Stimulated activated CD4-positive, alpha-beta T cell treated with anti-CD3 and anti-CD28 coated beads, Interleukin-4, amount 100 ng/mL, for 24 hours (primary cell): ENCODE measurements around the gene CCL22.
"Not testable (repeated sequence)": the region's sequence is repeated elsewhere in the genome, so short reads cannot be mapped to it uniquely, and the experiment has no call there.

ENCODE experiments used
- DNase-seq: peaks from one replicate; pipeline ENCODE4 v3.0.0-alpha.2; 2020

Gene CCL22, protein sequence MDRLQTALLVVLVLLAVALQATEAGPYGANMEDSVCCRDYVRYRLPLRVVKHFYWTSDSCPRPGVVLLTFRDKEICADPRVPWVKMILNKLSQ

DNA sequence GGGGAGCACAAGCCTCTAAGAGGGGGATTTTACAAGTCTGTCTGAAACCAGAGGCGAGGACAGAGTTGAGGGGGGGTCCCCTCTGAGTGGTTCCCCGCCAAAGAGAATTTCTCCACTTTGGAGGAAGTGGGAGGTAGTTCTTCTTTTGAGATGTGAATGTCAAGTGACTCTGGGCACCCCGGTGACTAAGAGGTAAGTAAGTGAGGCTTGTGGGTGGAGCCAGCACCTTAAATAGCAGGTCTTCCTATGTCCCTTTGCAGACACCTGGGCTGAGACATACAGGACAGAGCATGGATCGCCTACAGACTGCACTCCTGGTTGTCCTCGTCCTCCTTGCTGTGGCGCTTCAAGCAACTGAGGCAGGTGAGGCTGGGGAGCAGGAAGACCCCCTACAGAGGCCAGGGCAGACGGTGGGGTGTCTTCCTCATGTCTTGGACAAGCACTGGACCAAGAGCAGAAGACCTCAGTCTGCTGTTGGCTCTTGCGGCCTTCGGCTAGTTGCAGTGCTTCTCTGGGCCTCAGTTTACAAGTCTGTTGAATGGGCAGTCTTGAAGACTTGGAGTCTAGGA is at the start of gene CCL22:
Gene CCL22, plus strand, starts transcription at position 257 of the 569 bp plus-strand sequence. Its CDS starts 34 bp downstream, at position 291.
- DNase-seq, result no peak

DNA sequence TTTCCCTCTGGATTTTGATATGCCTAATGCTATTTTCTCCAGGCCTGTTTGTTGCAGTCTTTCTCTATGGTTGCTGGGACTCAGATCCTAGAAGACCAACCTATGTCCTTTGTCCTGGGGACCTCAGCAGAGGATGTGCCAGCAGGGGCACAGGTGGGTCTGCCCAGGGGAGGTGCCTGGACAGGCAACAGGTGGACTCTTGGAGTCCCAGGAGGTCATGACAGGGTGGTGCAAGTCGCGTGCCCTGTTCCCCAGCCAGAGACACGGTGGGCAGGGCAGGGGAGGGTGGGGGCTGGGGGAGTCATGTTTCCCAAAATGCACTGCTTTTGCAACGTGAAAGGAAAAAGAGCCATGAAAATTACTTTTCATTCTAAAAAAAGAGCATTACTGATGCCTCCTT is 47.8 kb upstream of the CCL22 start:
- no peak for DNase-seq

DNA sequence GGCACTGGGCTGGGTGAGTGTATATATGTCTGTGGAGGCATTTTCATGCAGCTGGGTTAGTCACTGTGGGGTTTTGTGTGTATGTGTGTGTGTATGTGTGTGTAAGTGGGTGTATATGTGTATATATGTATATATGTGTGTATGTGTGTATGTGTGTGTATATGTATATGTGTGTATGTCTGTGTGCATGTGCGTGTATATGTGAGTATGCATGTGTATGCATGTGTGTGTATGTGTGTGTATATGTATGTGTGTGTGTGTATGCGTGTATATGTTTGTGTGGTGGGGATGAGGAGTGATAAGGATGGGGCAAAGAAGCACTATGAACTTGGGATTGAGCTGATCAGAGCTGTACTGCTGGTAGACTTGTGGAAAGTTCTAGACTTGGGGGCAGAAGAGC is 45.1 kb upstream of the CCL22 start:
- DNase-seq, result no peak

DNA sequence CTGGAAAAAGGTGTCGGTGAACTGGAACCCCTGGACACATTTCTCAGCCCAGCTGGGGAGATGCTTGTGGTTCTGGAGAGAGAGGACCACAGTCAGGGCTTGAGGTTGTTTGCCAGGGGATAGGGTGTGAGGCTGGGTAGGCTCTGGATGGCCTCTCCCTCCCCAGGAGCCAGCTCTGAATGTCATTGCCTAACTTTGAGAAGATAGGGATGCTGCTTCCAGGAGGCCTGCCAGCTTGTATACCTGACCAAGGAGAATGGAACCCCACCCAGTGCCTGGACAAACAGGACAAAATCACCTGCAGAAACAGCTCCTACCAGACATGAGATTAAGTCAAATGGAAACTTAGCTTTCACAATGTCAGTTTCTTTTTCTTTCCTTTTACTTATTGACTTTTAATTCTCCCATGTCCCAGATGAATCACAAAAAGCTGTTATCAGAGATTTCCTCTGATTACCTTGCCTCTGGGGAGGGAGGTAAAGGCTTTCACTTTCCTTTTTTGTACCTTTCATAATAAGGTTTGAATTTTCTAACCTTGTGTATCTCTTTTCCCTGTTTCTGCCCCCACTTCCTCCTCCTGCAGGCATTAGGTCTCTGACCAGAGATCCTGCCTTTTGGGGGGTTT is 44.3 kb upstream of the CCL22 start:
- DNase-seq, result no peak

DNA sequence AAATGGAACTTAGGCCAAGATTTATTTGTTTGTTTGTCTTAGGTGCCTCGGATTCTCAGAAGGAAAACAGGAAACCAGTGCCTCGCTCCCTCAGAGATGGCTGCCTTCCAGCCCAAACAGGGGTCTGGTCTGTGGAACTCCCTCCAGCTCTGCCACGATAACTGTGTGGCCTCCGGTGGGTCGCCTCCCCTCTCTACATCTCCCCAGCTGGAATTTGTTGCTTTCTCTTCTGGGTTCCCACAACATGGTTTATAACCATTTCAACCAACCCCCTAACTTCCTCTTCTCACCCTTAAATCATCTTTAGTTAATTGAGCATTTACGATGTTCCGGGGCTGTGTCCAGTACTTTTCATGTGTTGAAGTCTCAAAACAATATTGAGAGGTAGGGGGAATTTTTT is 43.2 kb upstream of the CCL22 start:
- DNase-seq, result no peak

DNA sequence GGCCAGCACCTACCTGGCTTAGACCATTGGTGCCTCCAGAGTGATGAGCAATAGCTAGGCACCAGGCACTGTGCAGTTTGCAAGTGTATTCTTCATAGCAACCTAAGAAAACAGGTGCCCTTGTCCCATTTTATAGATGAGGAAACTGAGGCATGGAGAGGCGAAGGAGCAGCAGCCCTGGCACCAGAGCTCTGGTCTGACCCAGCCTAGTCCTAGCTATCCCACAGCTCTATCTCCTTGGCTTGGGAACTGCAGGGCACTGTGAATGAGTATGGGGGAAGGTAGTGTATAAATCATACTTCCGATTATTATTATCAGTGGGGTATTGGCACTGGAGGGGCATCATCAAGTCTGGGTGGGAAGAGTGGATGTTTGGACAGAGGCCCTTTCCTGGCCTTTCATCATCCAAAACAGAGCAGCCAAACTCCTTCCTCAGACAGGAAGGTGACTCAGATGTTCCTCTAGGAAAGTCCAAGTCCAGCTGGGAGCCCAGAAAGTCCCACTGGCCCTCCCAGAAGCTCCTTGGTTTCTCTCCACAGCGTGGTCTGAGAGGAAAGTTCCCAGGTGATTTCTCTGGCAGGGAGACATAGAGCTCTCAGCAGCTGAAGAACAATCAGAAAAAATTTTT is 42.1 kb upstream of the CCL22 start:
- DNase-seq, result no peak

DNA sequence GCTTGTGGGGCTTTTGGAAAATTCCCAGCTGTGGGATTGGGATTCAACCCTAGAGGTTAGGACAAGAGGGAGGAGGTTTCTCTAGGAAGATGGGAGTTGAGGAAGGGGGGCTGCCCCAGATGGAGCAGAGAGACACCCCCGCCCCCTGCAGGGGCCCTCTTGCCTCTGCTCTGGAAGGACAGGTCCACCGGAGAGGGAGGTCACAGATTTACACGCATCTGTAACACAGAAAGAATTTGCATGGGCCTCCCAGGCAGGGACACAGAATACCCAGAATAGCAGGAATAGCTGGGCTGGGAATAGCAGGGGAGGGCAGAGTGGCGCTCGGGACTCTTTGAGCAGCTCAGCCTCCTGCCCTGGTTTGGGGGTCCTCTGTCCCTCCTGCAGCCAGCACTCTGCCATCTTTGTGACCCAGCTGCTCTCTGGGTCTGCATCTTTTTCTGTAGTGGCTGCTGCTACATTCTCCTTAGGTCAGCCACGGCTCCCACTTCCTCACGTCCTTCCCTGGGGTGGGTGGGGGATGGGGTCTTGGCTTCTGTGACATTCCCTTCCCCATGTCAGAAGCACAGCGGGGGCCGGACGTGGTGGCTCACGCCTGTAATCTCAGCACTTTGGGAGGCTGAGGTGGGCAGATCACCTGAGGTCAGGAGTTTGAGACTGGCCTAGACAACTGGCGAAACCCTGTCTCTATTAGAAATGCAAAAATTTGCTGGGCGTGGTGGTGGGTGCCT is 40.2 kb upstream of the CCL22 start:
- DNase-seq, result no peak

DNA sequence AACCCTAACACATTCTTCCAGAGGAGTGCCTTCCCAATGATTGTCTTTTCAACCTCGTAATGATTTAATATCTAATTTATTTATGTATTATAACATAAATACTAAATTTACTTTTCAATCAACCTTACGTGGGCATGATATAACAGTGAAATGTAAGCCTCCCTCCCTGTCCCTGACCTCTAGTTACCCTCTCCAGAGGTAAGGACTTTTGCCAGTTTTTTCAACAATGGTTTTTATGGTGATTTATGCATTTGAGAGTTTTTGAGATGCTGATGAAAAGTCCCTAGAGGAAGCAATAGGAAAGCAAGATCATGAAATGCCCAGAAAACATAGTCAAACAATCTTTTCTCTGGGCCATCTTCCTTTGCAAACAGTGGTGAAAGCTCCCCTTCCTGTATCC is 38.9 kb upstream of the CCL22 start:
- no peak for DNase-seq

DNA sequence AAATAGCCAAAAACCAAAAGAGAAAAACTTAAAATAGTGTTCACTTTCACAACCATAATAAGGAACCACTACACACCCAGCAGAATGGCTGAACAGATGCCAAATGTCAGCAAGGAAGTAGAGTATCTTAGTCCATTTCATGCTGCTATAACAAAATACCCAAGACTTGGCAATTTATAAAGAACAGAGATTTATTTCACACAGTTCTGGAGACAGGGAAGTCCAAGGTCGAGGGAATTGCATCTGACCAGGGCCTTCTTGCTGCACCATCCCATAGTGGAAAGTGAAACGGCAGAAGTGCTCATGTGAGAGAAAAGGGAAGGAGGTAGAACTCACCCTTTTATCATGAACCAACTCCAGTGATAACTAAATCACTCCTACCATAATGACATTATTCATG is 33.8 kb upstream of the CCL22 start:
- DNase-seq, result no peak

DNA sequence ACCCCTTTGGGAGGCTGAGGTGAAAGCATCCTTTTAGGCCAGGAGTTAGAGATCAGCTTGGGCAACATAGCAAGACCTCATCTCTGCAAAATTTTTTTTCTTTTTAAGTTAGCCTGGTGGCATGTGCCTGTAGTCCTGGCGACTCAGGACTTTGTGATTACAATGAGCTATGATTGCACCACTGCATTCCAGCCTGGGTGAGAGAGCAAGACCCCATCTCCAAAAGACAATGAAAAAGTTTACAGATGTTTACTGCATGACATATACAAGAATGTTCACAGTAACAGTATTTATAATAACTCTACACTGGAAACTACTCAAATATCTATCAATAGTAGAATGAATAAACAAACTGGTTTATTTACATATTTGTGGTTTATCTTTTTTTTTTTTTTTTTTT is 33.1 kb upstream of the CCL22 start:
- no peak for DNase-seq

DNA sequence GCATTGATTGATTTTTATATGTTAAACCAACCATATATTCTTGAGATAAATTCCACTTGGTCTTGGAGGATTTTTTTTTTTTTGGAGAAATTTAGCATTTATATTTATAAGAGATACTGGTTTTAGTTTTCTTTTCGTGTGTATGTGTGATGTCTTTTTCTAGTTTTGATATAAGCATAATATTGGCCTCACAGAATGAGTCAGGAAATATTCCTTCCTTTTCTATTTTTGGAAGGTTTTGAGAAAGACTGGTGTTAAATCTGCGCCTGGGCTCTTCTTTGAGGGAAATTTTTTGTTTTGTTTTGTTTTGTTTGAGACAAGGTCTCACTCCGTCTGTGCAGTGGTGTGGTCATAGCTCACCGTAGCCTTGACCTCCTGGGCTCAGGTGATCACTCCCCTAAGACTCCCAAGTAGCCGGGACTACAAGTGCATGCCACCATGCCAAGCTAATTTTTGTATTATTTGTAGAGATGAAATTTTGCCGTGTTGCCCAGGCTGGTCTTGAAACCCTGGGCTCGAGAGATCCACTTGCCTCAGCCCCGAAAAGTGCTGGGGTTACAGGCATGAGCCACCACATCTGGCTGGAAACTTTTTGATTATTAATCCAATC is 28.8 kb upstream of the CCL22 start:
- DNase-seq, result no peak

DNA sequence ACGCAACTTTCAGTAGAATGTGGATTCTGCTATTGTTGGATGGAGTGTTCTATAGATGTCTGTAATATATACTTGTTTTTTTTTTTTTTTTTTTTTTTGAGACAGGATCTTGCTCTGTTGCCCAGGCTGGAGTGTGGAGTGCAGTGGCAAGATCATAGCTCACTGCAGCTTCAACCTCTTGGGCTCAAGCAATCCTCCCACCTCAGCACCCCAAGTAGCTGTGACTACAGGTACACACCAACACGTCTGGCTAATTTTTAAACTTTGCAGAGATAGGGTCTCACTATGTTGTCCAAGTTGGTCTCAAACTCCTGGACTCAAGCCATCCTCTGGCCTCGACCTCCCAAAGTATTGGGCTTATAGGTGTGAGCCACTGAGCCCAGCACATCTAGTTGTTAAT is 27.2 kb upstream of the CCL22 start:
- DNase-seq, result no peak

DNA sequence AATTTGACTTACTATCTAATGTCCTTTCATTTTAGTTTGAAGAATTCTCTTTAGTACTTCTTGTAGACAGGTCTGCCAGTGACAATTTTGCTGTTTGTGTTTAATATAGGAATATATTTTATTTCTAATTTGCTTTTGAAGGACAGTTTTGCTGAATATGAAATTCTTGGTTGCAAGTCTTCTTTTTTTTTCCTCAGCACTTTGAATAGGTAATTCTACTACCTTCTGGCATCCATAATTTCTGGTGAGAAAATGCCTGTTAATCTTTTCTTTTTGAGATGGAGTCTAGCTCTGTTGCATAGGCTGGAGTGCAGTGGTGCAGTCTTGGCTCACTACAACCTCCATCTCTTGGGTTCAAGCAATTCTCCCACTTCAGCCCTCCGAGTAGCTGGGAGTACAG is 25.2 kb upstream of the CCL22 start:
- DNase-seq, result no peak

DNA sequence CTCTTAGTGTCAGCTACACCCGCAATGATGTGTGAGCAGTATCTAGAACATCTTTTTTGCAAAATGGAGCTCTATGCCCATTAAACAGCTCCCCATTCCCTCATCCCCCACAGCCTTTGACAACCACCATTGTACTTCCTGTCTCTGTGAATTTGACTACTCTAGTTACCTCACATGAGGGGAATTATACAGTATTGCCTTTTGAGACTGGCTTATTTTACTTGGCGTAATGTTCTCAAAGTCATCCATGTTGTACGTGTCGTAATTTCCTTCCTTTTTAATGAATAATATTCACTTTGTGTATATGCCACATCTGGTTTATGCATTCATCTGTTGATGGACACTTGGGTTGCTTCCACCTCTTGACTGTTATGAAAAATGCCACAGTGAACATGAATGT is 23.2 kb upstream of the CCL22 start:
- DNase-seq, result no peak

DNA sequence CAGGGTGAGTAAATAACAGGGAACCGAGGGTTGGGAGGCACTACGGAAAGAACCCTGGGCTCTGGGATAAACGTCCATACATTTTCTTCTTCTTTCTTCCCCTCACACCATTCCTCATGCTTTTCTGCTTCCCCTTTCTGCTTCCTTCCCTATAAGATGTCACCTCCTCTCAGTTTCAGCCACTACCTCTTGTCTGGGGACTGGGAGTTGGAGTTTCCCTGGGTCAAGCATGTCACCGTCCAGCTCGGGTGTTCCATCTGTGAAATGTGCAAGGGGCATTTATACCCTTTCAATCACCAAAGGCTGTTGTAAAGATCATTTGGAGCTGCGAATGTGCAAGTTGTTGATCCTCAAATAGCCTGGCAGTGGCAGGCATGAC is 17.5 kb upstream of the CCL22 start:
- no peak for DNase-seq

DNA sequence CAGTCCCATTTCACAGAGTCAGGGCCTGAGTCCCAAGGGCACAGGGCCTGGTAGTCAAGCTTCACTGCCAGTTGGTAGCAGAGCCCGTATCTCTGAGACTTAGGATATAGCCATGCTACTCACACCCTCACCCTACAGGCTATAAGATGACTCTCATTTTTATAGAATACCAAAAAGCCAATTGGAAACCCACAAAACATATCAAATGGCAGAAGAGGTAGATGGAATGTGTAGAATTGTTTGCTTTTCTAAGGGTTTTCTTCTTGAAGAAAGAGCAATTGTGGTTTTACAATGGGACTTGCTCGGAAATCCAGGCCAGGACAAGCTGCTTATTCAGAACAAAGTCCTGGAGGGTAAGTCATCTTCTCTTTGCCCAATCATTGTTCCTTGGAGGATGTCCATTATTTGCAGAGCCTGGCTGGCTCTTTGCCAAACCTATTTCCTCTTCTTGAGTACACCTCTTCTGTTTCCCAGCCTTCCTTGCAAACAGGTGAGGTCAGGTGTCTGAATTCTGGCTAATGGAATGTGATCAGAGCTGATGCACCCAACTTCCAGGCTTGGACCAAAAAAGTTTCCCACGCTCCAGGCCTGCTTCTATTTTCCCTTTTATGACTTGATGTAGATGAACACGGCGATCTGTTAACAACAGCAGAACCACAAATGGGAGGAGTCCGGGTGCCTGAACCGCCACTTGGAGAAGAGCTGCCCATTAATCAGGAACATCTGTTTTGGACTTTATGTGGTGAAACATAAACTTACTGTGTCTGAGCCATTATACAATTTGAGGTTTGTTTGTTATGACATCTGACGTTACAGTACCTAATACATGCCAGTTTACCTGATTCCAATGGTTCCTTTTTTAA is 16.9 kb upstream of the CCL22 start:
- DNase-seq, result no peak

DNA sequence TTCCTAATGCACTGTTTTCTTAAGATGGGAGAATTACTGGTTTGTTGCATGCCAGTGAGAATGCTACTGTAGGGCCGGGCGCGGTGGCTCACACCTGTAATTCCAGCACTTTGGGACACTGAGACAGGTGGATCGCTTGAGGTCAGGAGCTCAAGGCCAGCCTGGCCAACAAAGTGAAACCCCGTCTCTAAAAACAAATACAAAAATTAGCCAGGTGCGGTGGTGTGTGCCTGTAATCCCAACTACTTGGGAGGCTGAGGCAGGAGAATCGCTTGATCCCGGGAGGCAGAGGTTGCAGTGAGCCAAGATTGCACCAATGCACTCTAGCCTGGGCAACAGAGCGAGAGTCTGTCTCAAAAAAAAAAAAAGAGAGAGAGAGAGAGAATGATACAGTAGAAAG is 16.0 kb upstream of the CCL22 start:
- DNase-seq, result not testable (repeated sequence)

DNA sequence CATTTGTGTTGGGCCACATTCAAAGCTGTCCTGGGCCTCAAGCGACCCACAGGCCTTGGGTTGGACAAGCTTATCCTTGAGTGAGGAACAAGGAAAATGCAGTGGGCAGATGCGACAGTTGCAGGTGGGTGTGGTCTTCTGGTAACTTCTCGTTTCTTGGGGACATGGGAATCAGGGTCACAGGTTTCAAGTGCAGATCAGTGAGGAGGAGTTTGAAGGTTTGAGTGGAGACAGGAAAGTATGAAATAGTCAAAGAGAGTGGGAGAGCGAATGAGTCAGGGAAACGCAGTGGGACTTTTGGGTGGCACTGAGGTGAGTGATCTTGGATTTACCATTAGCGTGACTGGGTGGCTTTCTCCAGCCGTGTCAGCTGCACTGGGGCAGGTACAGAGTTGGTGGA is 15.4 kb upstream of the CCL22 start:
- no peak for DNase-seq

DNA sequence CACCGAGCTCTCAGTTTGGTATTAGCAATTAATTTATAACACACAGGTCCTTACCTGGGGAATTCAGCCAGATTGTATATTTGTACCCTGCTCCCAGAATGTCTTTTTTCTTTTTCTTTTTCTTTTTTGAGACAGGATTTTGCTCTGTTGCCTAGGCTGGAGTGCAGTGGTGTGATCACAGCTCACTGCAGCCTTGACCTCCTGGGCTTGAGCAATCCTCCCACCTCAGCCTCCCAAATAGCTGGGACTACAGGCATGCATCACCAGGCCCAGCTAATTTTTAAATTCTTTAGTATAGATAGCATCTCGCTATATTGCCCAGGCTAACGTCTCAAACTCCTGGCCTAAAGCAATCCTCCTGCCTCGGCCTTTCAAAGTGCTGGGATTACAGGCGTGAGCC is 14.5 kb upstream of the CCL22 start:
- DNase-seq, result not testable (repeated sequence)

DNA sequence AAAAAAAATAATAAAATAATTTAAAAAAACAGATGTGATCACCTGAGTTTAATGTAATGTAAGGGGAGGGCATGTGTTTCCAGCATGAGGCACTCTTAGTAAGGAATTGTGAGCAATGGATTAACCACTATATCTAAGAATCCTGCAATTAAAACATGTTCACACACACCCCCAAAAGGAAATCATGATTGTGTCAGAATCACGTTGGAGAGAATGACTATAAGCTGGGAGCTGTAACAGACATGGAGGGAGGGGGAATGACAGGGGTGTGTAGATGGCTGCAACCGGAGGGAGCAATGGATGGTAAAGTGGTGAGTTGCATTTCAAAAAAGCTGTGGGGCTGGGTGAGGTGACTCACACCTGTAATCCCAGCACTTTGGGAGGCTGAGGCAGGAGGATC is 13.6 kb upstream of the CCL22 start:
- DNase-seq, result no peak

DNA sequence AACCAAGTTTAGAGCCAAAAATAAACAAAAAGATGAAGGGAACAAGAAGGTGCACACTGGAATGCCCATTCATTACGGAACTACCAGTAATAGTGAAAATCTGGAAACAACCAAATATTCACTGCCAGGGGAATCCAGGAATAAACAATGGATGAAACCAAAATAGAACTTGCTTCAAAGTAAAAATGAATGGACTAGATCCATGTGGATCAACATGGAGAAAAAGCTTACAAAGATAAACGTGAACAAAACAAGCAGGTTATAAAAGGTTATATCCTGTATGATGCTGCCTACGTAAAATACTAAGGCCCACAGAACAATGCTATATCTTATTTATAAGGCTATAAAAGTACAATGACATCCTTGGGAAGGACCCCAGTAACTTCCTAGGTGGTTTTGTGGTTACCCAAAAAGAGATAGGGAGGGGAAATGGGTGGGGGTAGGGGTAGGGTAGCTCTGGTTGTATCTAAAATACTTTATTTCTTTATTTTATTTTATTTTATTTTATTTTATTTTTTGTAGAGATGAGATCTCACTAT is 12.8 kb upstream of the CCL22 start:
- DNase-seq, result no peak

DNA sequence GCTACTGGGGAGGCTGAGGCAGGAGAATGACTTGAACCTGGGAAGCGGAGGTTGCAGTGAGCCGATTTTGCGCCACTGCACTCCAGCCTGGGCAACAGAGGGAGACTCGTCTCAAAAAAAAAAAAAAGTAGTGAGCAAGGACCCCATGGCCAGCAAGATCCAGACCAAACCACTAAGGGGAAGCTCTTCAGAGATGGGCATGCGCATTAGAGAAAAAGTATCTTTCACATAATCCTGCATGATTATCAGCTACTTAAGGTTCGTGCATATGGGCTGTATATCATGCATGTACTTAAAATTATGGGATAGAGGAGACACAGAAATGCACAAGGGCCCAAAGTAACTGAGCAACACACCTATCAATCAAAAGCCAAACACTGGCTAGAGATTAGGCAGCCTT is 10.7 kb upstream of the CCL22 start:
- DNase-seq, result no peak
